Brain microvascular endothelial cell (primary cell): ENCODE data around the gene CCDC197.

Experiments used
- DNase-seq: peaks from one replicate; pipeline ENCODE4 v3.0.0-alpha.2; 2020
- H3K27ac ChIP-seq: fragments of 250-450 bp; sonication (Bioruptor Pico); 2 replicates; pipeline ENCODE4 v1.5.1; 2020; ENCODE audit warnings: mild to moderate bottlenecking, moderate library complexity
- H3K27me3 ChIP-seq: fragments of 250-450 bp; sonication (Bioruptor Pico); replicated peaks from 2 replicates; pipeline ENCODE4 v1.5.1; 2020; ENCODE audit warnings: mild to moderate bottlenecking
- H3K36me3 ChIP-seq: fragments of 250-450 bp; sonication (Bioruptor Pico); replicated peaks from 2 replicates; pipeline ENCODE4 v1.5.1; 2020; ENCODE audit warnings: mild to moderate bottlenecking
- H3K4me3 ChIP-seq: 2 replicates; pipeline ENCODE4 v1.5.1; 2011; ENCODE audit warnings: low read depth, mild to moderate bottlenecking, control low read depth, low read length, moderate library complexity
- CTCF ChIP-seq: IDR thresholded peaks from 2 replicates; pipeline ENCODE4 v1.5.1; 2011; ENCODE audit warnings: low read depth, mild to moderate bottlenecking, moderate library complexity, low read length, control low read depth, inconsistent platforms; ENCODE audit errors: missing control alignments
- in situ Hi-C: cut with HindIII; loops from 2 replicates; pipeline ENCODE4 v1.10.0; 2017; ENCODE audit warnings: low sequenced_read_pairs, low pct_ligation_motif_present

The CCDC197 gene

GRCh38 chr14:93987815-93988476, 9.2 kb upstream of the CCDC197 start:
- no peak for TF ChIP-seq CTCF
- Histone ChIP-seq H3K27me3 (peaks cover 2% of the 10 kb centered on the region), H3K27ac (no peak overlapping the region), H3K4me3 (no peak overlapping the region), H3K36me3 (no peaks in the 10 kb centered on the region)
- DNase-seq: no peak
- in situ Hi-C loops: no loop called here

GRCh38 chr14:93989939-93990338, 7.2 kb upstream of the CCDC197 start:
- Histone ChIP-seq H3K27ac (no peak overlapping the region), H3K36me3 (no peaks in the 10 kb centered on the region), H3K4me3 (no peak overlapping the region), H3K27me3 (peaks cover 2% of the 10 kb centered on the region)
- in situ Hi-C loops: no loop called here
- no peak for DNase-seq
- no peak for TF ChIP-seq CTCF

GRCh38 chr14:93991212-93991611, 5.9 kb upstream of the CCDC197 start:
- TF ChIP-seq CTCF: no peak

GRCh38 chr14:93991649-93992048, 5.5 kb upstream of the CCDC197 start:
- TF ChIP-seq CTCF: no peak
- Histone ChIP-seq H3K27me3 (peaks cover 7% of the 10 kb centered on the region), H3K4me3 (no peak overlapping the region), H3K36me3 (no peaks in the 10 kb centered on the region), H3K27ac (no peak overlapping the region)
- no peak for DNase-seq
- in situ Hi-C loops: no loop called here

More at GRCh38 chr14:93991212-93991611, 5.9 kb upstream of the CCDC197 start:
- in situ Hi-C loops: no loop called here
- no peak for DNase-seq
- no peak overlapping the region for H3K27ac ChIP-seq
- peaks cover 7% of the 10 kb centered on the region for H3K27me3 ChIP-seq
- no peak overlapping the region for H3K4me3 ChIP-seq
- no peaks in the 10 kb centered on the region for H3K36me3 ChIP-seq

- Histone ChIP-seq H3K36me3 (no peaks in the 10 kb centered on the region), H3K4me3 (no peak overlapping the region), H3K27me3 (peaks cover 9% of the 10 kb centered on the region), H3K27ac (no peak overlapping the region)
- DNase-seq: no peak
- in situ Hi-C loops: no loop called here
- TF ChIP-seq CTCF: no peak
Measured at GRCh38 chr14:93993382-93993781, 3.7 kb upstream of the CCDC197 start.
